Fibroblast of villous mesenchyme (primary cell): ENCODE data around the gene B3GALT6. TPM values are rescaled to one million over a fixed set of nuclear protein-coding genes. Genes with fewer than 3 reads are reported as not detected.

Experiments
- DNase-seq: peaks from one replicate; pipeline ENCODE4 v3.0.0-alpha.2; 2010; ENCODE audit warnings: low read depth
- H3K4me3 ChIP-seq: 2 replicates; pipeline ENCODE4 v1.5.1; 2011; ENCODE audit warnings: low read depth, mild to moderate bottlenecking, low read length
- total RNA-seq: library from RNA; depleted of rRNA; stranded (reverse); fragments of >200 nt; gene quantifications from 2 replicates; pipeline ENCODE4 v1.2.3, GENCODE V29; 2012
- TF ChIP-seq, protein P1 (sequence below): IDR thresholded peaks from 2 replicates; pipeline ENCODE4 v1.5.1; 2012; ENCODE audit warnings: low read depth, mild to moderate bottlenecking, low read length; ENCODE audit not compliant: insufficient read depth

The B3GALT6 gene
- total RNA-seq, 1 donor, result 25.0 TPM

GRCh38 chr1:1278620-1279019 is 46.6 kb downstream of the B3GALT6 start:
- TF ChIP-seq, protein P1, sequence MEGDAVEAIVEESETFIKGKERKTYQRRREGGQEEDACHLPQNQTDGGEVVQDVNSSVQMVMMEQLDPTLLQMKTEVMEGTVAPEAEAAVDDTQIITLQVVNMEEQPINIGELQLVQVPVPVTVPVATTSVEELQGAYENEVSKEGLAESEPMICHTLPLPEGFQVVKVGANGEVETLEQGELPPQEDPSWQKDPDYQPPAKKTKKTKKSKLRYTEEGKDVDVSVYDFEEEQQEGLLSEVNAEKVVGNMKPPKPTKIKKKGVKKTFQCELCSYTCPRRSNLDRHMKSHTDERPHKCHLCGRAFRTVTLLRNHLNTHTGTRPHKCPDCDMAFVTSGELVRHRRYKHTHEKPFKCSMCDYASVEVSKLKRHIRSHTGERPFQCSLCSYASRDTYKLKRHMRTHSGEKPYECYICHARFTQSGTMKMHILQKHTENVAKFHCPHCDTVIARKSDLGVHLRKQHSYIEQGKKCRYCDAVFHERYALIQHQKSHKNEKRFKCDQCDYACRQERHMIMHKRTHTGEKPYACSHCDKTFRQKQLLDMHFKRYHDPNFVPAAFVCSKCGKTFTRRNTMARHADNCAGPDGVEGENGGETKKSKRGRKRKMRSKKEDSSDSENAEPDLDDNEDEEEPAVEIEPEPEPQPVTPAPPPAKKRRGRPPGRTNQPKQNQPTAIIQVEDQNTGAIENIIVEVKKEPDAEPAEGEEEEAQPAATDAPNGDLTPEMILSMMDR, result no peak
- no peak for DNase-seq

DNA sequence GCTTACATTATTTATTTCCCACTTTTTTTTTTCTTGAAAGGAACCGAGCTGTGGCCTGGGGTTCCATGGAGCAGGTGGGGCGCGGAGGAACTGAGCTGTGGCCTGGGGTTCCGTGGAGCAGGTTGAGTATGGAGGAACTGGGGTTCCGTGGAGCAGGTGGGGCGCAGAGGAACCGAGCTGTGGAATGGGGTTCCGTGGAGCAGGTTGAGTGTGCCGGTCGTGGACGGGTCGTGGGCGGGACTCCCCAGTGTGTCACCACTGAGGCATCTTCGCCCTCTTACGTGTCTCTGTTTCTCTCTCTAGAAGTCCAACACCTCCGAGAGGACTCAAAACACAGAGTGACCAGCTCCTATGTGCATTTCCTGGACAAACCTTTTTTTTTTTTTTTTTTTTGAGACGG is 47.0 kb downstream of the B3GALT6 start:
- TF ChIP-seq, protein P1, result no peak
- H3K4me3 ChIP-seq, result no peak overlapping the region
- no peak for DNase-seq

More at GRCh38 chr1:1278620-1279019, 46.6 kb downstream of the B3GALT6 start:
- no peak overlapping the region for H3K4me3 ChIP-seq

GRCh38 chr1:1280782-1281481 is 48.9 kb downstream of the B3GALT6 start:
- no peak for DNase-seq
- TF ChIP-seq, protein P1, result no peak
- no peak overlapping the region for H3K4me3 ChIP-seq

- no peak overlapping the region for H3K4me3 ChIP-seq
- TF ChIP-seq, protein P1, result no peak
- DNase-seq, result no peak
Observed at GRCh38 chr1:1281533-1282321, 49.7 kb downstream of the B3GALT6 start.

- no peak overlapping the region for H3K4me3 ChIP-seq
- TF ChIP-seq, protein P1, result no peak
- DNase-seq, result no peak
Observed at GRCh38 chr1:1282998-1283397, 51.0 kb downstream of the B3GALT6 start.

DNA sequence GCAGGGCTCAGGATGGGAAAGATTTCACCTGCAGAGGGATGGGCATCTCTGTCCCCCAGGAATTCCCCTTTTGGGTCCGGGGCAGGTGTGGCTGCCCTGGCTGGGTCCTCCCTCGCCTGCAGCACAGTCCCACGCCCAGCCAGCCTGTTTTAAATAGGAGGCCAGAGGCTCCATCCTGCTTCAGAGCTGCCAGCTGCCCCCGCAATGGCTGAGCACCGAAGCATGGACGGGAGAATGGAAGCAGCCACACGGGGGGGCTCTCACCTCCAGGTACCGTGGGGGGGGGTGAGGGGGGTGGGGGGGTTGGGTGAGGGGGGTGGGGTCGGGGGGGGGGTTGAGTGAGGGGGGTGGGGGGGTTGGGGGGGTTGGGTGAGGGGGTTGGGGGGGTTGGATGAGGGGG is 51.8 kb downstream of the B3GALT6 start:
- no peak for DNase-seq
- H3K4me3 ChIP-seq, result no peak overlapping the region
- TF ChIP-seq, protein P1, result no peak

Other genes with a start within 250 kb of the B3GALT6 start
- gene HES4, start 232.1 kb upstream of the B3GALT6 start, total RNA-seq, result 2.2 and 8.1 TPM in 2 replicates
- gene ISG15, start 218.7 kb upstream of the B3GALT6 start, total RNA-seq, result 132 and 137 TPM in 2 replicates
- gene AGRN, start 212.1 kb upstream of the B3GALT6 start, total RNA-seq, result 77.0 and 95.9 TPM in 2 replicates
- gene RNF223, start 157.9 kb upstream of the B3GALT6 start, total RNA-seq, result not detected in 2 replicates
- gene C1orf159, start 116.1 kb upstream of the B3GALT6 start, total RNA-seq, result 6.5 and 7.1 TPM in 2 replicates
- not detected in 2 replicates for gene TTLL10, start 58.4 kb upstream of the B3GALT6 start, total RNA-seq
- not detected in 2 replicates for gene TNFRSF18, start 25.6 kb upstream of the B3GALT6 start, total RNA-seq
- gene TNFRSF4, start 18.1 kb upstream of the B3GALT6 start, total RNA-seq, result 0.32 and 0.43 TPM in 2 replicates
- gene SDF4, start 236 bp upstream of the B3GALT6 start, total RNA-seq, result 88.9 and 99.9 TPM in 2 replicates
- 0.32 and 0.43 TPM in 2 replicates for gene C1QTNF12, start 14.5 kb downstream of the B3GALT6 start, total RNA-seq
- 49.9 and 51.4 TPM in 2 replicates for gene UBE2J2, start 41.6 kb downstream of the B3GALT6 start, total RNA-seq
- gene SCNN1D, start 48.2 kb downstream of the B3GALT6 start, total RNA-seq, result 0.86 and 0.97 TPM in 2 replicates
- 43.2 and 54.8 TPM in 2 replicates for gene ACAP3, start 75.7 kb downstream of the B3GALT6 start, total RNA-seq
- 25.0 and 36.7 TPM in 2 replicates for gene PUSL1, start 76.4 kb downstream of the B3GALT6 start, total RNA-seq
- gene INTS11, start 92.4 kb downstream of the B3GALT6 start, total RNA-seq, result 57.9 and 61.2 TPM in 2 replicates
- 11.7 and 13.2 TPM in 2 replicates for gene CPTP, start 92.6 kb downstream of the B3GALT6 start, total RNA-seq
- gene TAS1R3, start 99.0 kb downstream of the B3GALT6 start, total RNA-seq, result under 0.01 TPM in 2 replicates
- 69.5 and 70.9 TPM in 2 replicates for gene DVL1, start 117.2 kb downstream of the B3GALT6 start, total RNA-seq
- 249 and 351 TPM in 2 replicates for gene MXRA8, start 126.3 kb downstream of the B3GALT6 start, total RNA-seq
- 94.1 and 116 TPM in 2 replicates for gene AURKAIP1, start 143.0 kb downstream of the B3GALT6 start, total RNA-seq
- gene CCNL2, start 167.1 kb downstream of the B3GALT6 start, total RNA-seq, result 94.7 and 130 TPM in 2 replicates
- 85.5 and 96.6 TPM in 2 replicates for gene MRPL20, start 175.1 kb downstream of the B3GALT6 start, total RNA-seq
- gene ANKRD65, start 189.0 kb downstream of the B3GALT6 start, total RNA-seq, result 0.43 and 1.6 TPM in 2 replicates
- gene VWA1, start 203.5 kb downstream of the B3GALT6 start, total RNA-seq, result 5.6 and 6.8 TPM in 2 replicates
- gene ATAD3C, start 217.5 kb downstream of the B3GALT6 start, total RNA-seq, result under 0.01 and 0.32 TPM in 2 replicates
- 17.3 and 20.0 TPM in 2 replicates for gene ATAD3B, start 239.5 kb downstream of the B3GALT6 start, total RNA-seq